Osteocyte (in vitro differentiated cells): Measurements from ENCODE around the gene SGMS1. TPM values are rescaled to one million over a fixed set of nuclear protein-coding genes. Genes with fewer than 3 reads are reported as not detected.
A peak's percentile ranks its signal among the peaks of the same experiment; 100 is the strongest.

Source experiments
- DNase-seq: peaks from one replicate; pipeline ENCODE4 v3.0.0; 2021; ENCODE audit warnings: mixed read lengths; ENCODE audit not compliant: unreplicated experiment; ENCODE audit errors: extremely low spot score
- H3K27ac Mint-ChIP-seq: one replicate; pipeline ENCODE4 v1.8.0; 2021; ENCODE audit warnings: mild to moderate bottlenecking, mixed read lengths; ENCODE audit not compliant: unreplicated experiment
- H3K27me3 Mint-ChIP-seq: one replicate; pipeline ENCODE4 v1.8.0; 2021; ENCODE audit warnings: mixed read lengths; ENCODE audit not compliant: unreplicated experiment
- H3K36me3 Mint-ChIP-seq: one replicate; pipeline ENCODE4 v1.8.0; 2021; ENCODE audit warnings: mixed read lengths; ENCODE audit not compliant: unreplicated experiment
- H3K4me1 Mint-ChIP-seq: one replicate; pipeline ENCODE4 v1.8.0; 2021; ENCODE audit warnings: mixed read lengths; ENCODE audit not compliant: unreplicated experiment
- H3K4me3 Mint-ChIP-seq: one replicate; pipeline ENCODE4 v1.8.0; 2021; ENCODE audit warnings: mild to moderate bottlenecking, moderate library complexity, mixed read lengths; ENCODE audit not compliant: unreplicated experiment
- H3K9me3 Mint-ChIP-seq: one replicate; pipeline ENCODE4 v1.8.0; 2021; ENCODE audit warnings: mixed read lengths; ENCODE audit not compliant: unreplicated experiment
- total RNA-seq: library from RNA; stranded (reverse); gene quantifications from 2 replicates; pipeline ENCODE4 v1.2.1, GENCODE V29; 2021
- TF ChIP-seq, protein P1 (sequence below): fragments of 200-600 bp; sonication (generic); IDR thresholded peaks from 2 replicates; pipeline ENCODE4 v1.5.0; 2021; ENCODE audit warnings: antibody characterized with exemption, mild to moderate bottlenecking, moderate library complexity

Gene SGMS1
- total RNA-seq, 1 donor from 2014 or later = 21.0 TPM

DNA sequence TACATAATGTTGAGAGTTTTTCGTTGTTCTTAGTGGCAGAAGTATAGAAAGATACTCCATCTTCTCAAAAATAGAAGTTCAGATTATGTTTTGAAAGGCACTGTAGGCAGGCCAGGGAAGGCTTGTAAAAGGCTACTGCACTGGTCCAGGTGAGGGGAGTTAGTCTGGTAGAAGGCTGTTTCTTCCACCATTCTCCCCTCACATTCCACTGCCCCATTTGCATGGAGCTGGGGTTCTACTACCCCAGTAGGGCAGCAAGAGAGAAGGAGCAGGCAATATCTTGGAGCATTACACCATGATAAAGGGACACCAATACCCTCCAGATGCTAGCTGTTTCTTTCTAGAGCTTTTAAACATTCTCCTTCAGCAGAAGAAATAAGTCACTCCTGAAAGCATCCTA, 16.5 kb upstream of the SGMS1 start:
- no peaks in the 10 kb centered on the region for H3K9me3 Mint-ChIP-seq
- TF ChIP-seq, protein P1, sequence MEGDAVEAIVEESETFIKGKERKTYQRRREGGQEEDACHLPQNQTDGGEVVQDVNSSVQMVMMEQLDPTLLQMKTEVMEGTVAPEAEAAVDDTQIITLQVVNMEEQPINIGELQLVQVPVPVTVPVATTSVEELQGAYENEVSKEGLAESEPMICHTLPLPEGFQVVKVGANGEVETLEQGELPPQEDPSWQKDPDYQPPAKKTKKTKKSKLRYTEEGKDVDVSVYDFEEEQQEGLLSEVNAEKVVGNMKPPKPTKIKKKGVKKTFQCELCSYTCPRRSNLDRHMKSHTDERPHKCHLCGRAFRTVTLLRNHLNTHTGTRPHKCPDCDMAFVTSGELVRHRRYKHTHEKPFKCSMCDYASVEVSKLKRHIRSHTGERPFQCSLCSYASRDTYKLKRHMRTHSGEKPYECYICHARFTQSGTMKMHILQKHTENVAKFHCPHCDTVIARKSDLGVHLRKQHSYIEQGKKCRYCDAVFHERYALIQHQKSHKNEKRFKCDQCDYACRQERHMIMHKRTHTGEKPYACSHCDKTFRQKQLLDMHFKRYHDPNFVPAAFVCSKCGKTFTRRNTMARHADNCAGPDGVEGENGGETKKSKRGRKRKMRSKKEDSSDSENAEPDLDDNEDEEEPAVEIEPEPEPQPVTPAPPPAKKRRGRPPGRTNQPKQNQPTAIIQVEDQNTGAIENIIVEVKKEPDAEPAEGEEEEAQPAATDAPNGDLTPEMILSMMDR = no peak
- H3K4me1 Mint-ChIP-seq = peaks cover 13% of the 10 kb centered on the region
- peaks cover 54% of the 10 kb centered on the region for H3K27me3 Mint-ChIP-seq
- H3K4me3 Mint-ChIP-seq = no peak overlapping the region
- H3K36me3 Mint-ChIP-seq = no peaks in the 10 kb centered on the region
- no peak overlapping the region for H3K27ac Mint-ChIP-seq
- no peak for DNase-seq

GRCh38 chr10:50636618-50637579, 13.1 kb upstream of the SGMS1 start:
- Mint-ChIP-seq H3K4me3 (no peak overlapping the region), H3K36me3 (no peaks in the 10 kb centered on the region), H3K27ac (no peak overlapping the region), H3K4me1 (peaks cover 21% of the 10 kb centered on the region), H3K9me3 (no peaks in the 10 kb centered on the region), H3K27me3 (peaks cover 30% of the 10 kb centered on the region)
- no peak for DNase-seq
- TF ChIP-seq, protein P1 = no peak

GRCh38 chr10:50635286-50635685, 11.5 kb upstream of the SGMS1 start:
- peaks cover 23% of the 10 kb centered on the region for H3K27me3 Mint-ChIP-seq
- no peak for DNase-seq
- no peaks in the 10 kb centered on the region for H3K9me3 Mint-ChIP-seq
- TF ChIP-seq, protein P1 = no peak
- no peak overlapping the region for H3K4me3 Mint-ChIP-seq
- H3K27ac Mint-ChIP-seq = peak overlapping the region; percentile 19
- no peaks in the 10 kb centered on the region for H3K36me3 Mint-ChIP-seq
- peaks cover 21% of the 10 kb centered on the region for H3K4me1 Mint-ChIP-seq

DNA sequence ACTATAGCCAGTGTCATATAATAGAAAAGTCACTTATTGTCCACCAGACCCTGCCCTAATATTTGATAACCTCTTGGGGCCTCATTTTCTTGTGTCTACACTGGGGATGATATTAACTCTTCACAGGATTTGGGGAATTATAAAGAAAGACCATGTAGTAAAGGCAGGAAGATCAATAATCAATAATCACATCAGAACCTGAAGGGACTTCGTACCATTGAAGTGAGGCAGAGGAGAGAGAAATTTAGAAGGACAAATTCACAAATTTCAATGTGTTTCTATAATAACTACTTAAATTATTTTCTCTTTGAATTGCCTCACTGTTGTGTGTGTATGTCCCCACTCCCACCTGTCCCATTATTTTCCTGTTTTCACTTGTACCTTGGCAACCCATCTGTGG, 10.7 kb upstream of the SGMS1 start:
- TF ChIP-seq, protein P1 = no peak
- no peaks in the 10 kb centered on the region for H3K36me3 Mint-ChIP-seq
- H3K9me3 Mint-ChIP-seq = no peaks in the 10 kb centered on the region
- no peak overlapping the region for H3K4me3 Mint-ChIP-seq
- H3K4me1 Mint-ChIP-seq = peaks cover 21% of the 10 kb centered on the region
- peaks cover 18% of the 10 kb centered on the region for H3K27me3 Mint-ChIP-seq
- no peak for DNase-seq
- H3K27ac Mint-ChIP-seq = no peak overlapping the region

- Mint-ChIP-seq H3K27me3 (no peaks in the 10 kb centered on the region), H3K4me1 (peaks cover 18% of the 10 kb centered on the region), H3K9me3 (no peaks in the 10 kb centered on the region), H3K4me3 (no peak overlapping the region), H3K27ac (no peak overlapping the region), H3K36me3 (peaks cover 1% of the 10 kb centered on the region)
- no peak for DNase-seq
- TF ChIP-seq, protein P1 = no peak
These were observed 7.3 kb upstream of the SGMS1 start for GRCh38 chr10:50631052-50631451.
